Inflammatory macrophage treated with lipopolysaccharide for 4 hours (primary cell): ENCODE data around the gene UMAD1.
A peak's percentile ranks its signal among the peaks of the same experiment; 100 is the strongest.

Experiments
- DNase-seq: peaks from one replicate; pipeline ENCODE4 v3.0.0-alpha.2; 2020

The UMAD1 gene

DNA sequence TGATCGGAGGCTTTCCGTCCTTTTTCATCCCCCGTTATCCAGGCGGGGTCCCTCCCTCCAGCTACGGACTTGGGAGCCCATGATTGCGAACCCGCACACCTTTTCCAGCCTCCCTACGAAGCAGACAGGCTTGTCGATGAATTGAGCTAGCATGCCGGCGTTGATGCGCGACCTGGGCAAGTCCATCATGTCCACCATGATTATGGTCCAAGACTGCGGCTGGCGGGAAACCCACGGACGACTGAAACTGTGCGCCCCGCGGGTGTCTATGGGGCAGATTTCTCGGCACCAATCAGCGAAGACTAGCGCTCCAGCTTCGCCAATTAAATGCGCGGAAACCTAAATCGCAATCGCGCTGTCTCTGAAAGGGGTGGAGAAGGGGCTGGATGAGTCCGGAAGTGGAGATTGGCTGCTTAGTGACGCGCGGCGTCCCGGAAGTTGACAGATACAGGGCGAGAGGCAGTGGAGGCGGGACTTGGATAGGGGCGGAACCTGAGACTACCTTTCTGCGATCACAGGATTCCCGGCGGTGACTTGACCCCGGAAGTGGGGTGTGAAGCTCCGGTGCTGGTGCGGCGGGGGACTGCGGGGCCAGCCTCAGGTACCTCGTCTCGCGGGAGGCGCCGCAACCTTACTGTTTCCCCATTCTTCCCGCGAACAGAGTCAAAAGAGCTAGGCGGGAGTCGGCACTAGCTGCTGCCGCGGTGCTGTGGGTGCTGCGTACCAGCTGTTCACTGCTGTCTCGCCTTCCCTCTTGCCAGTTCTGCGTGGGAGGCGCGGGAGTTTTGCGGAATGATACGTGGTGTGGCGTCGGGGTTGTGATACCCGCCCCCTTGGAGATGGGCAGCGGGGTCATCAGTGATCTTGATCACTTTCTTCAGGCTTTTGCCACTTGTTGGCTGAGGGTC lies at the start of gene UMAD1:
TSS of gene UMAD1 (plus strand) at position 532 of the 908 bp plus-strand sequence. CDS start 32,620 bp downstream, outside the sequence.
- DNase-seq: peak; percentile 99

- peak; percentile 61 for DNase-seq
Measured at GRCh38 chr7:7595451-7595850, 45.1 kb upstream of the UMAD1 start.

DNA sequence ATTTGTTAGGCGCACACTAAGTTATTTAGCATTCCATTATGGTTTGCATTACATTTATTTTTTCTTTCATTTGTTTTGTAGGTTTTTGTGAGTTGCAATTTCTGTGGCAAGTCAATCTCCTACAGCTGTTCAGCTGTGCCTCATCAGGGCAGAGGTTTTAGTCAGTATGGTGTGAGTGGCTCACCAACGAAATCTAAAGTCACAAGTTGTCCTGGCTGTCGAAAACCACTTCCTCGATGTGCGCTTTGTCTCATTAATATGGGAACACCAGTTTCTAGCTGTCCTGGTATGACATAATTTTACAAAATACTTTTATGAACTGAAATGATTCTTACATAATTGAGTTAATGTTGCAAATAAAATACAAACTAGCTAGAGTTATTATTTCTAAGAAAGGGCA lies 44.4 kb upstream of the UMAD1 start:
- peak; percentile 85 for DNase-seq

DNA sequence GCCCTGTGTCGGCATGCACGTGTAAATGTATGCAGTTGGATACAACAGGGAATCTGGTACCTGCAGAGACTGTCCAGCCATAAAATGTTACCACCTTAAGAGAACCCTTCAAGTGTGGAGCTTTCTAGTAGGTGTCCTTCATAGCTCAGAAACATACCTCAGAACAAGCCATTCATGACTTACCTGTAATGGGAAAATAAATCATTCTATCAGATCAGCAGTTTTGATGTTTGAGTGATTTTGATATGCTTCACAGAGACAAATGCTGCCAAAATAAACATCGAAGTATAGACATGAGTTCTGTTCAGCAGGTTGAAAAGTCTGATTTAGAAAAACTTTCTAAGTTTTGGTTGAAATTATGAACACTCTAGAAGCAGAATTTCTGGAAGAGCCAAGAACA lies 33.5 kb upstream of the UMAD1 start:
- no peak for DNase-seq

DNA sequence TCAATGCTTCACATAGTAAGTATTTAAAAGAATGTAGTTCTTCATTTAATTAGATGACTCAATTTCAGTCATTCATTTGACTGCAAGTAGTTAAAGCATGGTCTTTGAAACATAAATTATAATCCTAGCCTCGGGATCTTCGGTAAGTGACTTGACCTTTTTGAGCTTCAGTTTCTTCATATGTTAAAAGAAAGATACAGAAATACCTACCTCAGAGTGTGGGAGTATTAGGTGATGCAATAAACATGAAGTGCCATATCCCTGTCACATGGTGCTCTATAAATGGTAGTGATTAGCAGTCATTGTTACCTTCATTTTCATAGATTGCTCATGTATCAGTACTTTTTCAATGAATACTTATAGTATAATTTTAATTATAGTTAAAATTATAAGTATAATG lies 31.2 kb upstream of the UMAD1 start:
- no peak for DNase-seq

DNA sequence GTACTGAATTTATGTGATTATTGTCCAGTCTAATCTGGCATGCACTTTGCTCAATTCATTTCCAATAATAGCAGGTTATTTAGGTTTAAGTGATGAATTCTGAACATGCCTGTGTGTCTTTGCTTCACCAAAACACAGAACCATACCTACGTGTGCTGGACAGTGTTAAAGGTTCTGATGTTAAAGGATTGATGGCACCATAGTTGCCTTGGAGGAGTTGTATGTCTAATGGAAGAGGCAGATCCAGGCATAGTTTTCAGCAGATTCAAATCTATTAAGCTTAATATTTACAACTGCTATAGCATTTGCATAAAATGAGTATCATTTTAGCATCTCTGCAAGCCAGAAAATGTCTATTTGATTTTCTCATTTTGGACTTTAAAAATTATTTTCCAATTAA lies 28.0 kb upstream of the UMAD1 start:
- DNase-seq: no peak

DNA sequence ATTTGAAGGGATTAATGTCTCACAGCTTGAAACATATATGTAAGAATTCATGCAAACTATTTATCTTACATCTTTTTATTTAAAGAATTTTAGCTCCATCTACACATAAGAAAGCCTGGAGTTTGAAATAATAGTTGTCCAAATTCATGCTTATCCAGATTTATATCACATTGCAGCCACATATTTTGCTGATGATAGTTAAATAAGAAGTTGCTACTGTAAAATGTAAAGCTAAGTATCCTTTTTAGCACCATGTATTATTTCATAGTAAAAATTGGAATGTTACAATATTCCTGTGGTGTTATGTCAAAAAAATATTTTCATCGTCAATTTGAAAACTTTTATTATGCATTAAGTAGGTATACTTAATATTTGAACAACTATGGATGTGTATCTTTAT lies 27.3 kb upstream of the UMAD1 start:
- no peak for DNase-seq

DNA sequence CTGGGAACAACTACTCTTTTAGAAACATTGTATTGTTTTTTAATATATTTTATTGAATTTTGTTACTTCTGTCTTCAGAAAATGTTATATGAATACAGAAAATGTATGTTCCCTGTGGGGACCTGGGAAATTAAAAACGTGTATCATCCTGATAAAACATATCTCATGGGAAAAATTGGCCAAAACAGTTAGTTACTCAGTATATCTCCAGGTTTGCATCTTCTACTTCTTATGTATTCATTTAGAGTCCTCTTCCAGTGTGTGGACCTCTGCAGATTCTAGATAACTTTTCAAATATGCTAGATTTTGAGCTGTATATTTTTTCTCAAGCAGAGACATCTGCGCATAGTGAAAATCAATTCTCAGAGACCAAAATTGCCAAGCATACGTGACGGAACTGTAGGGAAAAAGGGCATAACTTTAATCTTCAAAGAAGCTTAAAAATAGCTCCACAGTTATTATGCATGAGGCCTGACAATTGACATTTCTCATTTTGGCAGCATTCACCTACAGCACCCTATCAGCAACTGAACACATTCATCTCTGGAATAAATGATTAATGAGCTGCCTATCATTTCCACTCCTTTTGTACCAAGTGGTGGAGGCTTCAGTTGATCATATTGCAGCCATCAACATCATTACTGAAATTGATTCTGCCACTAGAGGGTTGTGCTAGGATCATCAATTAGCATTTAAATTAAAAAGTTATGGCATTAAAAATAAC lies 26.4 kb upstream of the UMAD1 start:
- DNase-seq: no peak

DNA sequence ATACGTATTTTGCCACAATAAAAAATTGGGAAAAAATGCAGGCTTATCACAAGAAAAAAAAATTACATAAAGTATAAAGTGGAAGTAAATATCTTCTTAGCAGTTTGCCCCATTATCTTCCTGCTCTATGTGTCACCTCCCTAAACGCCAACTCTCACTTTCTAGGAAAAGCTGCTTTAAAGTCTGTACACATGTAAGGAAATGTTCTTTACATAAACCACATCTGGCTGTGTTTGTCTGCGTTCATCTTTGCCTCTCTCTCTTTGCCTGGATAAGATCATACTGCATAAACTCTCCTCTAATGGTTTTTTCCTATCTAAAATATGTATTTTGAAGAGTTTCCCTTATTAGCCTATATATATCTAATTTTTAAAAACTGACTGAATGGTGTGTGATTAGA lies 23.0 kb upstream of the UMAD1 start:
- no peak for DNase-seq

- no peak for DNase-seq
Measured at GRCh38 chr7:7618410-7618809, 22.1 kb upstream of the UMAD1 start.

DNA sequence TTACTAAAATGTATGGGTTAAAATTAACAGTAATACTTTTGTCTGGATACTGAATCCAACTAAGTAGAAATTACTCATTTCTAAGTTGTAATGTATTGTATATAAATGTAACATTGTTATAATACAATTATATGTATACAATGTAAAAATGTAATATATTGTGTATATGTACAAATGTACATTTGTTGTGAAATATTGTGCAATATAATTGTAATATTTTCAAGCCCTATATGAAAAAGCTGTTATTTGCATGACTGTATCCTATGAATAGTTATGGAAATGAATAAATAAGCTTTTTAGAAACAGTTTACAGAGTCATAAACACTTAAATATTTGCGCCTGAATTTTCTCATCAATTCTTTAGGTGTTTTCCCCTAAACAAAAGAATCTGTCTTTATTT lies 20.3 kb upstream of the UMAD1 start:
- DNase-seq: peak; percentile 13

DNA sequence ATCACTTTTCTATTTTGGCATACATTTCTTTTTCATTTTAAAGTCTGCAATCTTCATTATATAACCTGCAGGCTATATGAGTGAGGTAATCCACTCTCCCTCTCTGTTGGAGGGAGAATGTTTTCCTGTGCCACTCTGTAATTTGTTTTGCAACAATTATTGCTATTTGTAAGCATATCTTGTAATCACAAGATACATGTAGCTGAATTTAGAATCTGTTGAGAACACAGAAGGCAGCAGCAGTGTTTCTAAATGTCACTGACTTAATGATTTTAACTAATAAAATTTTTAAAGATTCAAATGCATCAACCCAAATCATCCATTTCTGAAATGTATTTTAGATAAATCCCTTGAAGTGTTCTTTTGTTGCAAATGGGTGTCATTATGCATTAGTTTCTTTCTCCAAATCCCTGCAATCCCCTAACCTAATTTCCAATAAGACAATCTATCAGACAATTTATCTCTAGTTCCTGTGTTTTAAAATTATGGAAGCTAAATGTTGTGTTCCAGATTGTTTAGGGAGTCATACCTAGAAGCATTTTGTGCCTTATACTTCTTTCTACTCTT lies 19.8 kb upstream of the UMAD1 start:
- no peak for DNase-seq

DNA sequence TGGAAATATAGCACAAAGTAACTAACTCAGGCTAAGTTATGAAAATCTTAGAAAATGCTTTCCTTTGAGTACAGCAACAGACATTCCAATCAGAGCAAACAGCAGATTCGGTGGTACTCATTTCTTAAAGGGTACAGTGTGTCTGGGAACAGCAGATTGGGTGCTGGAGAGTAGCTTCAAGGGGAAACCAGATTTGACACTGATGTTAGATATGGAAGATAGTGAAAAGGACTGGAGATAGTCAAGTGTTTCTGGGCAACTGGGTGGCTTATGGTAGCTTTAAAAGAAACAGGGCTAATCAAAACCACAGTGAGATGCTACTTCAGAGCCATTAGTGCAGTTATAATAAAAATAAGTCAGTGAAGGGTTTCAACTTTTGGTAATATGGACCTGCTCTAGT lies 12.1 kb upstream of the UMAD1 start:
- no peak for DNase-seq

DNA sequence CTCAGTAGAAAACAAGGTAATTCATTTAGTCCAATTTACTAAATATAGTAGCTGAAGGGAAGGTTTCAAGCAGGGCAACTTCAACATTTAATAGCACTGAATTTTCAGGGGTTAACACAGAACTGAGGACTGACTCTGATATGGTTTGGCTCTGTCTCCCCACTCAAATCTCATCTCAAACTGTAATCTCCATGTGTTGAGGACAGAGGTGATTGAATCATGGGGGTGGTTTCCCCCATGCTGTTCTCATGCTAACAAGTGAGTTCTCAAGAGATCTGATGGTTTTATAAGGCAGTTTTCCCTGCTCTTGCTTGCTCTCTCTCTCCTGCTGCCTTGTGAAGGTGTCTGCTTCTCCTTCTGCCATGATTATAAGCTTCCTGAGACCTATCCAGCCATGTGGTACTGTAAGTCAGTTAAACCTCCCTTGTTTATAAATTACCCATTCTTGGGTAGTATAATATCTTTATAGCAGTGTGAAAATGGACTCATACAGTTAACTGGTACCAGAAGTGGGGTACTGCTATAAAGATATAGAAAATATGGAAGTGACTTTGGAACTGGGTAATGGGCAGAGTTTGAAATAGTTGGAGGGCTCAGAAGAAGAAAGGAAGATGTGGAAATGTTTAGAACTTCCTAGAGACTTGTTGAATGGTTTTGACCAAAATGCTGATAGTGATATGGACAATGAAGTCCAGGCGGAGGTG lies 9.8 kb upstream of the UMAD1 start:
- DNase-seq: no peak

- DNase-seq: no peak
Measured at GRCh38 chr7:7639421-7639820, 1.1 kb upstream of the UMAD1 start.

DNA sequence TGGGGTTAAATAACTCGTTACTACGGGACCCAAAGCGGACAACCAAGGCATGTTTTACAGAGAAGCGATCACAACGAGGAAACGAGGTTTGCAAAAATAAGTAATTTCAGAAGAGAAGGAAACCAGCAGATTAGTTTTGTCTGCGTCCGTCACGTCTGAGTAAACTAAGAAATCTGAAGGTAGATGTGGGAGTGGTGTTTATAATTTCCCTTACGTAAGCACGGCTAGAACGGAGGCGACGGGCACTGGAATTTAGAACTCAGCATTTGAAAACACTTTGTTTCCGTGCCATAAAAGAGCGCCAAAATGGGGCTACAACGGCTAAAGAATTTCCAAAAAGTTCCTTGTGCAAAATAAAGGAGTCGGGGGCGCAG lies 718 bp upstream of the UMAD1 start:
- peak; percentile 7 for DNase-seq

GRCh38 chr7:7641129-7641663 lies 644 bp downstream of the UMAD1 start:
- no peak for DNase-seq

- no peak for DNase-seq
Measured at GRCh38 chr7:7642081-7642480, 1.5 kb downstream of the UMAD1 start.

- no peak for DNase-seq
Measured at GRCh38 chr7:7647495-7648036, 7.0 kb downstream of the UMAD1 start.

DNA sequence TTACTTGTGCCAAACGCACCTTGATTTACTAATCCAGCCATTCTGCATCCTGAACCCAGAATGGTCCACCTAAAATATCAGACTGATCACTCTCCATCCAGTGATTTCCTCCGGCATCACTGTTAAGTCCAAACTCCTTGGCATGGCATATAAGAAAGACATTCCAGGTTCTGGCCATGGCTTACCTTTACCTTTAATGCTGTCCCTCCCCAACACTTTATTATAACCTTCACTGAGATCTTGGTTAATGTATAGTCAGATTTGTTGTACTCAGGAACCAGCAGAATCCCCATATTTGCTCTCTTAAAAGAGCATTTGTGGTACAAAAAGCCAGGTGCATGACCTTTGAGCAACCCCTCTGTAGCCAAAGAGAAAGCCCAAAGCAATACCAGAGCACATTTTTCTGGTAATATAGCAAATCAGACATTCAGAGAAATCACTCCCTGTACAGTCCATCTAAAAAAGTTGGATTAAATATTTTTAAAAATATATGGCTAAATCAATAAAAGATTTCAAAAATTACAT lies 10.2 kb downstream of the UMAD1 start:
- no peak for DNase-seq

DNA sequence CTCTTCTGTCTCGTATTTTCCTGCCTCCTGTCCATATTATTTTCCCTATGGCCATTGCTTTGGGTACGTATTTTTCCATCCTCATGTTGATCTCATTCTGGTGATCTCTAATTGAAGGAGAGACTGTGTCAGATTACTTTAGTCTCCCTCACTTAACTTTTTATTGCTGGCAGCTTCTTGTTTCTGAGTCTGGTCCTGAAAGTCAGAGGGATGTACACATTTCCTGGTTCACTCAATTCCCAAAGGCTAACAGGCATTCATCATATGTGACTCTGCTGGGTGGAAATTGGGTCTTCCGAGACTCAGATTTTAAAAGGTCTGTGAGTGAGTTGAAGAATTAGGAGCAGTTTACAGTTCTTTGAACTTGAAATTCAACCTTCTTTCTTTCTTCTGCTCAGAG lies 10.9 kb downstream of the UMAD1 start:
- DNase-seq: no peak

DNA sequence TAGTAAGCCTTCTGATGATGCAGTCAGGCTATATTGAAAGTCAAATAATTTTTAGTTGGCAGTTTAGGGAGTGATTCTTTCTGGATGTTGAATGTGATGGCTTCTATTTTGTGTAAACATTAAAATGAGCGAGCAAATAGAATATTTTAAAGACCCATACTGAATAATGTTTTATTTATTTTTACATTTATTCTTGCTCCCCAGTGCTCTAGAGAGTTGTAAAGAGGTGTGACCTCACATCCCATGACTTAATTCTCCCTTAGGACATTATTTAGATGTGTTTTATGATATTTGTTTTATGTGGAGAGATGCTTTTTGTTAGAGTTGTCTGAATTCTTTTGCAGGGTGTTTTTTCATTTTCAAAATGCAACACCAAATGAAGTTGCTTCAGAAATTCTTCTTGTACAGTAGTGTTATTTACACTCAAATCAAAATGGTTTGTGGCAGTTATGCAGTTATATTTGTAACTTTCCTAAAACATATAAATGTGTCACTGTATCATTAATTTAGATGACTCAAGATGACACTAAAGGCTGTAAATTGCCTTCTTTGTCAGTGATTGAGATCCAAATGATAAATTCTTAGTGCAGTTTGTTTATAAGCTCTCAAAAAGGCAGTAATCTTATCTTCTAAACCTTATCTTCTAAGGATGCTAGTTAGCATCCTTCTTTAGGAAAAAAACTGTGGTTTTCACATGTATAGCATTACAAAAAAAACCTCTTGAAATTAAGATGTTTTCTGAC lies 12.4 kb downstream of the UMAD1 start:
- no peak for DNase-seq
